ENCODE results near the gene STK11IP.

STK11IP gene

DNA sequence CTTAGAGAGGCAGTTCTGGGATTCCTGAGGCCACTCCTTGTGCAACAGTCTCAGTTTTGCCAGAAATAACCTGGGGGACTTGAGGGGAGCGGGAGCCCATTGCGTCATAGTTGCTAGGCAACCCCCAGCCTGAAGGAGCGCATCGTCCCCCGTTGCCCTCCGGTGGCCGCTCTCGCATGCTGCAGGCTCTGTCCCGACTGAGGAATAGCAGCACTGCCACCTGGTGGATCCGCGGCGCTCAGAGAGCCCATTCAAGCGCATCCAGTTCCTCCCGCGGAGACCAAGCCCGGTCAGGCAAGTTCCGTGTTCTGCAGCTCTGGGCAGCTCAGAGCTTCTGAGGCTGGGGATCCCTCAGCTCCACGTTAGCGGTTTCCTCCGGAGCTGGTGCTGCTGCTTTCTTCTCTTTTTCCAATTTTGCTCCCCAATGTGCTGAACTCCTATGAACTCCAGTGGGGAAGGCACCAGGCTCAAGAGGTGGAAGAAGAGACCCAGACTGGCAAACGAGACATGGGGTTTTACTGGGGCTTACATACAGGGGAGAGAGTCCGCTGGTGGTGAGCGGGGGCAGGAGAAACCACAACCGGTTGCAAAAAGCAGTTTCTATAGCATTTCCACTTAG is 44.9 kb downstream of the STK11IP start:
- no peaks in the 10 kb centered on the region for H3F3A ChIP-seq (ENCODE audit: control insufficient read depth, insufficient read depth)
- no peaks in the 10 kb centered on the region for H3K9me3 ChIP-seq (ENCODE audit: control insufficient read depth, insufficient read depth, low read length)
- H3K36me3 ChIP-seq (ENCODE audit: control insufficient read depth, low read length): no peaks in the 10 kb centered on the region
- H3K4me3 ChIP-seq (ENCODE audit: low read length): peak overlapping the region; percentile 49
- H3K4me2 ChIP-seq (ENCODE audit: low read length): peak overlapping the region; percentile 65
- H3K4me1 ChIP-seq (ENCODE audit: control insufficient read depth, low read length): peaks cover 11% of the 10 kb centered on the region
- H3K79me2 ChIP-seq (ENCODE audit: control insufficient read depth, low read length): no peaks in the 10 kb centered on the region
- no peaks in the 10 kb centered on the region for H3K9me2 ChIP-seq (replicated peaks; ENCODE audit: control insufficient read depth, low read length)
- TF ChIP-seq, protein P1, sequence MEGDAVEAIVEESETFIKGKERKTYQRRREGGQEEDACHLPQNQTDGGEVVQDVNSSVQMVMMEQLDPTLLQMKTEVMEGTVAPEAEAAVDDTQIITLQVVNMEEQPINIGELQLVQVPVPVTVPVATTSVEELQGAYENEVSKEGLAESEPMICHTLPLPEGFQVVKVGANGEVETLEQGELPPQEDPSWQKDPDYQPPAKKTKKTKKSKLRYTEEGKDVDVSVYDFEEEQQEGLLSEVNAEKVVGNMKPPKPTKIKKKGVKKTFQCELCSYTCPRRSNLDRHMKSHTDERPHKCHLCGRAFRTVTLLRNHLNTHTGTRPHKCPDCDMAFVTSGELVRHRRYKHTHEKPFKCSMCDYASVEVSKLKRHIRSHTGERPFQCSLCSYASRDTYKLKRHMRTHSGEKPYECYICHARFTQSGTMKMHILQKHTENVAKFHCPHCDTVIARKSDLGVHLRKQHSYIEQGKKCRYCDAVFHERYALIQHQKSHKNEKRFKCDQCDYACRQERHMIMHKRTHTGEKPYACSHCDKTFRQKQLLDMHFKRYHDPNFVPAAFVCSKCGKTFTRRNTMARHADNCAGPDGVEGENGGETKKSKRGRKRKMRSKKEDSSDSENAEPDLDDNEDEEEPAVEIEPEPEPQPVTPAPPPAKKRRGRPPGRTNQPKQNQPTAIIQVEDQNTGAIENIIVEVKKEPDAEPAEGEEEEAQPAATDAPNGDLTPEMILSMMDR (IDR thresholded peaks at IDR 0.05; ENCODE audit: low read depth, low read length, poor library complexity, severe bottlenecking): peak; percentile 98
- TF ChIP-seq EZH2phosphoT487 (IDR thresholded peaks at IDR 0.05; ENCODE audit: borderline replicate concordance, low read length): no peak
- no peaks in the 10 kb centered on the region for H3K27me3 ChIP-seq (ENCODE audit: control insufficient read depth, low read length)
- H4K20me1 ChIP-seq (ENCODE audit: control insufficient read depth, insufficient read depth, low read depth, low read length): no peaks in the 10 kb centered on the region
- no peak overlapping the region for H3K27ac ChIP-seq (ENCODE audit: low read depth, low read length)

DNA sequence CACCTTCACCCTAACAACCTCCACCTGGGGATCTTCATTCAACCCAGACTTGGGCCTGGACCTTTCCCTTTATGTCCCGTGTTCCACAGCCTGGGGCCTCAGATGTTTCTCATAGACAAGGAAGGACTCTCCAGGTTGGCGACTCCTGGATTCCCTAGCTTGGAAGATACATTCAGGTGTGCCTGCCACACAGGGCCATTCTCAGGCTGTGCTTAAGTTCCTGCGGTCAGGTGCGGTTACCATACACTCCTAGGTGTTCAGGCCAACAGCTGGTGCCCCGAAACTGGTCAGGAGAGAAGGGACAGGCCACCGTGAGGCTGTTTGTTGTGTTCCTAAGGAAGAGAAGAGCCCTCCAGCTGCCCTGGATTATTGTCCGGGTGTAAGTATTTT is 45.4 kb downstream of the STK11IP start:
- Histone ChIP-seq H3K4me2 (ENCODE audit: low read length) (peak overlapping the region; percentile 65), H3K9me2 (replicated peaks; ENCODE audit: control insufficient read depth, low read length) (no peaks in the 10 kb centered on the region), H3K36me3 (ENCODE audit: control insufficient read depth, low read length) (no peaks in the 10 kb centered on the region), H3K9me3 (ENCODE audit: control insufficient read depth, insufficient read depth, low read length) (no peaks in the 10 kb centered on the region), H3K4me3 (ENCODE audit: low read length) (peak overlapping the region; percentile 49), H3K27me3 (ENCODE audit: control insufficient read depth, low read length) (no peaks in the 10 kb centered on the region), H3K27ac (ENCODE audit: low read depth, low read length) (no peak overlapping the region), H3F3A (ENCODE audit: control insufficient read depth, insufficient read depth) (no peaks in the 10 kb centered on the region), H3K4me1 (ENCODE audit: control insufficient read depth, low read length) (peaks cover 11% of the 10 kb centered on the region), H3K79me2 (ENCODE audit: control insufficient read depth, low read length) (no peaks in the 10 kb centered on the region), H4K20me1 (ENCODE audit: control insufficient read depth, insufficient read depth, low read depth, low read length) (no peaks in the 10 kb centered on the region)
- TF ChIP-seq, protein P1 (IDR thresholded peaks at IDR 0.05; ENCODE audit: low read depth, low read length, poor library complexity, severe bottlenecking): no peak
- TF ChIP-seq EZH2phosphoT487 (IDR thresholded peaks at IDR 0.05; ENCODE audit: borderline replicate concordance, low read length): no peak

DNA sequence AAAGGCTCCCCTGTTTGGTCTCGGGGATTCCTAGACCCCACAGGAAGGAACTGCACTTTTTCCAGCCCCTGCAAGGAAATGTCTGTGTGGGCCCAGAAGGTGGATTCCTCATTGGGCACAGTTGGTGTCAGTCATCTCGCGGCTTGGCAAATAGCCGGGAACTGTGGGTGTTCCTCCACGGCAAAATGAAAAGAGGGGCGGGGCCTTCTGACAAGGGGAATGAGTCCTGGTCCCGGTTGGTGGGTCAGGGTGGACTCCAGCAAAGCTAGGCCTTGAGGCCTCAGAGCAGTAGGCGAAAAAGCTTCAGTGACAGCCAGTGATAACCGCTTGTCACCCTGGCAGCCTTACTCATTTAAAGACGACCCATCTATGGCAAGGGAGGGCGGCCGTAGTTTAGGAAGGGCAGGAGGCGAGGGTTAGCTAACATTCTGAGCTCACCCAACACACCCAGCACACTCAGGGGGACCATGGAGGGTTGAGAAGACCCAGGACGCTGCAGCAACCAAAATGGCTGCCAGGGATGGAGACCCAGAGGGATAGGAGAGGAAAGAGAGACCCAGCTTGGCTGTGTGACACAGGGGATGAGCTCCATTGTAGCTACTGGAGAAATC is 46.2 kb downstream of the STK11IP start:
- no peak overlapping the region for H3K4me3 ChIP-seq (ENCODE audit: low read length)
- H3K9me2 ChIP-seq (replicated peaks; ENCODE audit: control insufficient read depth, low read length): no peaks in the 10 kb centered on the region
- no peaks in the 10 kb centered on the region for H3K9me3 ChIP-seq (ENCODE audit: control insufficient read depth, insufficient read depth, low read length)
- H3K36me3 ChIP-seq (ENCODE audit: control insufficient read depth, low read length): no peaks in the 10 kb centered on the region
- no peaks in the 10 kb centered on the region for H3K79me2 ChIP-seq (ENCODE audit: control insufficient read depth, low read length)
- TF ChIP-seq, protein P1 (IDR thresholded peaks at IDR 0.05; ENCODE audit: low read depth, low read length, poor library complexity, severe bottlenecking): no peak
- no peak for TF ChIP-seq EZH2phosphoT487 (IDR thresholded peaks at IDR 0.05; ENCODE audit: borderline replicate concordance, low read length)
- H3F3A ChIP-seq (ENCODE audit: control insufficient read depth, insufficient read depth): no peaks in the 10 kb centered on the region
- H3K4me1 ChIP-seq (ENCODE audit: control insufficient read depth, low read length): peaks cover 11% of the 10 kb centered on the region
- no peaks in the 10 kb centered on the region for H4K20me1 ChIP-seq (ENCODE audit: control insufficient read depth, insufficient read depth, low read depth, low read length)
- H3K27me3 ChIP-seq (ENCODE audit: control insufficient read depth, low read length): no peaks in the 10 kb centered on the region
- no peak overlapping the region for H3K27ac ChIP-seq (ENCODE audit: low read depth, low read length)
- no peak overlapping the region for H3K4me2 ChIP-seq (ENCODE audit: low read length)
